ENCODE data around the gene SP9. TPM values are rescaled to one million over a fixed set of nuclear protein-coding genes. Genes with fewer than 3 reads are reported as not detected.
A peak's percentile ranks its signal among the peaks of the same experiment; 100 is the strongest.

Gene SP9
- total and polyA plus RNA-seq, 9 of the 15 experiments (the other 6 are each of a cell fraction or from before 2014, with no cell fraction given), result 0.04 to 0.23 (median 0.11) TPM; not detected in 3

DNA sequence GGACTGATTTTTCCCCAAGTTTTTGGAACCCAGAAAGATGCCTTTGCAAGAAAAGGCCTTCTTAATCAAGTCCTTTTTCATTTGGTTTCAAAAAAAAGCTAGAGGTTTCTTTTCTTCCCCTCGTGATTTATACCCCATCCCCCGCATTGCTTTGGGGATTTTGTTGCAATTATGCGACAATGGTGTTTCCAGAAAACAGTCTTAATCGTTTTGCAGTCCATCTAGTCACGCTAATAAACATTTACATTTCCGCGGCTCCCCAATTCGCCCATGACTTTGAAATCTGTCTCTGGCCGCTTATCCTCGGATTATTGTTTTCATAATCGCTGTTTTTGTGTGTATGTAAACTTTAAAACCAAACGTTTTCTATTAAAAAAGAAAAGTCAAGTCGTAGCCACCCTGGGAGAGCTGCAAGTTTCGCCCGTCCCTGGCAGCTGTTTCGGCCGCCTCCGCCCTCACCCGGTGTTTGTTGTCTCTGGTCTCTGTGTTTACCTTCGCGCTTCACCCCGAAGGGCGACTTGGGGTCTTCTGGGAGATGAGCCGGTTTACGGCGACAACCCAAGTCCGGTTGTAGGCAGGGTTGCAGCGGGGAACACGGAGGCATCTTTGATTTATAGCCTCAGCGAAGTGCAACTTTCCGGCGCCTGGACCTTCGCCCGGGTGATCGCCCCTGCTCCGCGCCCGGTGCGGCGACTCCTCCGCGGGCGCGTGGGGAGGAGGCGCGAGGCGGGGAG is 667 bp downstream of the SP9 start (continued):
- TF ChIP-seq, protein P1, sequence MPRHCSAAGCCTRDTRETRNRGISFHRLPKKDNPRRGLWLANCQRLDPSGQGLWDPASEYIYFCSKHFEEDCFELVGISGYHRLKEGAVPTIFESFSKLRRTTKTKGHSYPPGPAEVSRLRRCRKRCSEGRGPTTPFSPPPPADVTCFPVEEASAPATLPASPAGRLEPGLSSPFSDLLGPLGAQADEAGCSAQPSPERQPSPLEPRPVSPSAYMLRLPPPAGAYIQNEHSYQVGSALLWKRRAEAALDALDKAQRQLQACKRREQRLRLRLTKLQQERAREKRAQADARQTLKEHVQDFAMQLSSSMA (CRISPR knock-in tag; IDR thresholded peaks at IDR 0.05), result no peak
- TF ChIP-seq ZNF253 (CRISPR knock-in tag; conservative IDR thresholded peaks at IDR 0.05) (no peak), C11orf30 (IDR thresholded peaks at IDR 0.05; ENCODE audit: low read depth) (no peak), DIDO1 (tag; IDR thresholded peaks at IDR 0.05; ENCODE audit: low read depth) (no peak), ZNF431 (CRISPR knock-in tag; IDR thresholded peaks at IDR 0.05) (no peak), CHD1 (IDR thresholded peaks at IDR 0.05; ENCODE audit: low read length) (no peak), MEIS2 (IDR thresholded peaks at IDR 0.05; ENCODE audit: partially characterized antibody) (peak; percentile 71), MEF2D (tag; conservative IDR thresholded peaks at IDR 0.05; ENCODE audit: low read depth) (no peak), ZNF507 (tag; conservative IDR thresholded peaks at IDR 0.05) (no peak), ZBTB8A (IDR thresholded peaks at IDR 0.05; ENCODE audit: partially characterized antibody) (no peak), TRIM24 (IDR thresholded peaks at IDR 0.05) (no peak), ZNF436 (CRISPR knock-in tag; IDR thresholded peaks at IDR 0.05) (no peak), FIP1L1 (IDR thresholded peaks at IDR 0.05; ENCODE audit: low read depth, low read length, poor library complexity, severe bottlenecking) (no peak), ZNF717 (CRISPR knock-in tag; IDR thresholded peaks at IDR 0.05) (no peak), PHTF2 (CRISPR knock-in tag; IDR thresholded peaks at IDR 0.05) (no peak), HNRNPUL1 (IDR thresholded peaks at IDR 0.05; ENCODE audit: low read length) (no peak), ZZZ3 (IDR thresholded peaks at IDR 0.05) (no peak)
- TF ChIP-seq, protein P2, sequence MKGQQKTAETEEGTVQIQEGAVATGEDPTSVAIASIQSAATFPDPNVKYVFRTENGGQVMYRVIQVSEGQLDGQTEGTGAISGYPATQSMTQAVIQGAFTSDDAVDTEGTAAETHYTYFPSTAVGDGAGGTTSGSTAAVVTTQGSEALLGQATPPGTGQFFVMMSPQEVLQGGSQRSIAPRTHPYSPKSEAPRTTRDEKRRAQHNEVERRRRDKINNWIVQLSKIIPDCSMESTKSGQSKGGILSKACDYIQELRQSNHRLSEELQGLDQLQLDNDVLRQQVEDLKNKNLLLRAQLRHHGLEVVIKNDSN (CRISPR knock-in tag; IDR thresholded peaks at IDR 0.05), result no peak
- TF ChIP-seq, protein P3, sequence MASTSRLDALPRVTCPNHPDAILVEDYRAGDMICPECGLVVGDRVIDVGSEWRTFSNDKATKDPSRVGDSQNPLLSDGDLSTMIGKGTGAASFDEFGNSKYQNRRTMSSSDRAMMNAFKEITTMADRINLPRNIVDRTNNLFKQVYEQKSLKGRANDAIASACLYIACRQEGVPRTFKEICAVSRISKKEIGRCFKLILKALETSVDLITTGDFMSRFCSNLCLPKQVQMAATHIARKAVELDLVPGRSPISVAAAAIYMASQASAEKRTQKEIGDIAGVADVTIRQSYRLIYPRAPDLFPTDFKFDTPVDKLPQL (IDR thresholded peaks at IDR 0.05; ENCODE audit: extremely low read depth, insufficient read length), result no peak
- TF ChIP-seq, protein P4, sequence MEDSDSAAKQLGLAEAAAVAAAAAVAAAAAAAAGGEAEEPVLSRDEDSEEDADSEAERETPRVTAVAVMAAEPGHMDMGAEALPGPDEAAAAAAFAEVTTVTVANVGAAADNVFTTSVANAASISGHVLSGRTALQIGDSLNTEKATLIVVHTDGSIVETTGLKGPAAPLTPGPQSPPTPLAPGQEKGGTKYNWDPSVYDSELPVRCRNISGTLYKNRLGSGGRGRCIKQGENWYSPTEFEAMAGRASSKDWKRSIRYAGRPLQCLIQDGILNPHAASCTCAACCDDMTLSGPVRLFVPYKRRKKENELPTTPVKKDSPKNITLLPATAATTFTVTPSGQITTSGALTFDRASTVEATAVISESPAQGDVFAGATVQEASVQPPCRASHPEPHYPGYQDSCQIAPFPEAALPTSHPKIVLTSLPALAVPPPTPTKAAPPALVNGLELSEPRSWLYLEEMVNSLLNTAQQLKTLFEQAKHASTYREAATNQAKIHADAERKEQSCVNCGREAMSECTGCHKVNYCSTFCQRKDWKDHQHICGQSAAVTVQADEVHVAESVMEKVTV (CRISPR knock-in tag; IDR thresholded peaks at IDR 0.05), result no peak
- TF ChIP-seq, protein P5, sequence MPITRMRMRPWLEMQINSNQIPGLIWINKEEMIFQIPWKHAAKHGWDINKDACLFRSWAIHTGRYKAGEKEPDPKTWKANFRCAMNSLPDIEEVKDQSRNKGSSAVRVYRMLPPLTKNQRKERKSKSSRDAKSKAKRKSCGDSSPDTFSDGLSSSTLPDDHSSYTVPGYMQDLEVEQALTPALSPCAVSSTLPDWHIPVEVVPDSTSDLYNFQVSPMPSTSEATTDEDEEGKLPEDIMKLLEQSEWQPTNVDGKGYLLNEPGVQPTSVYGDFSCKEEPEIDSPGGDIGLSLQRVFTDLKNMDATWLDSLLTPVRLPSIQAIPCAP (CRISPR knock-in tag; IDR thresholded peaks at IDR 0.05; ENCODE audit: borderline replicate concordance), result no peak
- TF ChIP-seq, protein P6, sequence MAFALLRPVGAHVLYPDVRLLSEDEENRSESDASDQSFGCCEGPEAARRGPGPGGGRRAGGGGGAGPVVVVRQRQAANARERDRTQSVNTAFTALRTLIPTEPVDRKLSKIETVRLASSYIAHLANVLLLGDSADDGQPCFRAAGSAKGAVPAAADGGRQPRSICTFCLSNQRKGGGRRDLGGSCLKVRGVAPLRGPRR (CRISPR knock-in tag; IDR thresholded peaks at IDR 0.05), result no peak
- TF ChIP-seq, protein P7, sequence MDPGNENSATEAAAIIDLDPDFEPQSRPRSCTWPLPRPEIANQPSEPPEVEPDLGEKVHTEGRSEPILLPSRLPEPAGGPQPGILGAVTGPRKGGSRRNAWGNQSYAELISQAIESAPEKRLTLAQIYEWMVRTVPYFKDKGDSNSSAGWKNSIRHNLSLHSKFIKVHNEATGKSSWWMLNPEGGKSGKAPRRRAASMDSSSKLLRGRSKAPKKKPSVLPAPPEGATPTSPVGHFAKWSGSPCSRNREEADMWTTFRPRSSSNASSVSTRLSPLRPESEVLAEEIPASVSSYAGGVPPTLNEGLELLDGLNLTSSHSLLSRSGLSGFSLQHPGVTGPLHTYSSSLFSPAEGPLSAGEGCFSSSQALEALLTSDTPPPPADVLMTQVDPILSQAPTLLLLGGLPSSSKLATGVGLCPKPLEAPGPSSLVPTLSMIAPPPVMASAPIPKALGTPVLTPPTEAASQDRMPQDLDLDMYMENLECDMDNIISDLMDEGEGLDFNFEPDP (CRISPR knock-in tag; IDR thresholded peaks at IDR 0.05), result no peak
